ENCODE data around the gene LLCFC1.

DNA sequence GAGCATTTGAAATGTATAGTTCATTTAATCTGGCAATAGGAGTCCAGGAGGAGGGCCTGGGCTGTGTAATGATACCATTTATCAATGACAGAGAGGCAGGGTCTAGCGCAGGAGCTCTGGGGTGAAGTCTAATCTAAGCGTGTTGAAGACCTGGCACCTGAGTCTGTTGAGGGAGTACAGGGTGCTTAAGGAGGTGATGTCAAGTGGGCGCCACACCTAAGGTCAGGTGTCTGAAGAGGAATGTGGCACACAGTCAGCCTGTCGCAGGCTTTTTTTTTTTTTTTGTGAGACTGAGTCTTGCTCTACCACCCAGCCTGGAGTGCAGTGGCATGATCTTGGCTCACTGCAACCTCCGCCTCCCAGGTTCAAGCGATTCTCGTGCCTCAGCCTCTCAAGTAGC is 2.3 kb downstream of the LLCFC1 start:
- TF ChIP-seq, protein P1, sequence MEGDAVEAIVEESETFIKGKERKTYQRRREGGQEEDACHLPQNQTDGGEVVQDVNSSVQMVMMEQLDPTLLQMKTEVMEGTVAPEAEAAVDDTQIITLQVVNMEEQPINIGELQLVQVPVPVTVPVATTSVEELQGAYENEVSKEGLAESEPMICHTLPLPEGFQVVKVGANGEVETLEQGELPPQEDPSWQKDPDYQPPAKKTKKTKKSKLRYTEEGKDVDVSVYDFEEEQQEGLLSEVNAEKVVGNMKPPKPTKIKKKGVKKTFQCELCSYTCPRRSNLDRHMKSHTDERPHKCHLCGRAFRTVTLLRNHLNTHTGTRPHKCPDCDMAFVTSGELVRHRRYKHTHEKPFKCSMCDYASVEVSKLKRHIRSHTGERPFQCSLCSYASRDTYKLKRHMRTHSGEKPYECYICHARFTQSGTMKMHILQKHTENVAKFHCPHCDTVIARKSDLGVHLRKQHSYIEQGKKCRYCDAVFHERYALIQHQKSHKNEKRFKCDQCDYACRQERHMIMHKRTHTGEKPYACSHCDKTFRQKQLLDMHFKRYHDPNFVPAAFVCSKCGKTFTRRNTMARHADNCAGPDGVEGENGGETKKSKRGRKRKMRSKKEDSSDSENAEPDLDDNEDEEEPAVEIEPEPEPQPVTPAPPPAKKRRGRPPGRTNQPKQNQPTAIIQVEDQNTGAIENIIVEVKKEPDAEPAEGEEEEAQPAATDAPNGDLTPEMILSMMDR (IDR thresholded peaks at IDR 0.05): no peak
- TF ChIP-seq ZFX (IDR thresholded peaks at IDR 0.05; ENCODE audit: borderline replicate concordance): no peak
